OCI-LY1 (cell line): ENCODE data around the gene TNRC6A.
A peak's percentile ranks its signal among the peaks of the same experiment; 100 is the strongest.

Source experiments
- H2AFZ ChIP-seq: fragments of 200-600 bp; sonication (generic), shearing (Covaris generic); 2 replicates; pipeline ENCODE4 v1.6.0; 2014; ENCODE audit warnings: antibody characterized with exemption, mild to moderate bottlenecking, low read length
- H3F3A ChIP-seq: fragments of 200-600 bp; sonication (generic), shearing (Covaris generic); 2 replicates; pipeline ENCODE4 v1.6.0; 2014; ENCODE audit warnings: mild to moderate bottlenecking, antibody characterized with exemption, low read length, moderate library complexity; ENCODE audit not compliant: insufficient read depth
- H3K27ac ChIP-seq: fragments of 200-600 bp; sonication (generic); 2 replicates; pipeline ENCODE4 v1.5.1; 2014; ENCODE audit warnings: low read length, mixed run types, mild to moderate bottlenecking, low read depth; ENCODE audit not compliant: poor library complexity, severe bottlenecking
- H3K27me3 ChIP-seq: fragments of 200-600 bp; sonication (generic); 2 replicates; pipeline ENCODE4 v1.6.0; 2014; ENCODE audit warnings: antibody characterized with exemption, mild to moderate bottlenecking, low read length, moderate library complexity; ENCODE audit not compliant: insufficient read depth
- H3K36me3 ChIP-seq: fragments of 200-600 bp; sonication (generic); 2 replicates; pipeline ENCODE4 v1.6.1; 2014; ENCODE audit warnings: mild to moderate bottlenecking, antibody characterized with exemption, low read length, moderate library complexity, mixed read lengths; ENCODE audit not compliant: insufficient read depth
- H3K4me1 ChIP-seq: fragments of 200-600 bp; sonication (generic); 2 replicates; pipeline ENCODE4 v1.5.1; 2014; ENCODE audit warnings: mild to moderate bottlenecking, low read length, moderate library complexity; ENCODE audit not compliant: insufficient read depth, severe bottlenecking
- H3K4me2 ChIP-seq: fragments of 200-600 bp; sonication (generic), shearing (Covaris generic); 2 replicates; pipeline ENCODE4 v1.6.1; 2014; ENCODE audit warnings: low read length
- H3K4me3 ChIP-seq: fragments of 200-600 bp; sonication (generic); 2 replicates; pipeline ENCODE4 v1.5.1; 2014; ENCODE audit warnings: low read length, low read depth, mild to moderate bottlenecking, mixed read lengths; ENCODE audit not compliant: poor library complexity, severe bottlenecking
- H3K79me2 ChIP-seq: fragments of 200-600 bp; shearing (Covaris generic); 2 replicates; pipeline ENCODE4 v1.6.1; 2016; ENCODE audit warnings: mixed run types, low read length, mixed read lengths; ENCODE audit not compliant: insufficient read depth
- H3K9ac ChIP-seq: fragments of 200-600 bp; sonication (generic), shearing (Covaris generic); 2 replicates; pipeline ENCODE4 v1.6.1; 2014; ENCODE audit warnings: mild to moderate bottlenecking, low read length, mixed read lengths
- H3K9me2 ChIP-seq: fragments of 200-600 bp; sonication (generic), shearing (Covaris generic); 2 replicates; pipeline ENCODE4 v1.6.1; 2014; ENCODE audit warnings: low read depth, mild to moderate bottlenecking, low read length, mixed read lengths
- H3K9me3 ChIP-seq: fragments of 200-600 bp; shearing (Covaris generic); 2 replicates; pipeline ENCODE4 v1.6.1; 2014; ENCODE audit warnings: low read length, mixed read lengths
- H4K20me1 ChIP-seq: fragments of 200-600 bp; sonication (generic), shearing (Covaris generic); 2 replicates; pipeline ENCODE4 v1.6.0; 2016; ENCODE audit warnings: mild to moderate bottlenecking, low read length; ENCODE audit not compliant: insufficient read depth
- CTCF ChIP-seq: fragments of 200-600 bp; sonication (generic), shearing (Covaris generic); IDR thresholded peaks from 2 replicates; pipeline ENCODE4 v1.5.1; 2017; ENCODE audit warnings: mild to moderate bottlenecking, antibody characterized with exemption, low read length, moderate library complexity, mixed read lengths
- EZH2 ChIP-seq: fragments of 200-600 bp; sonication (generic), shearing (Covaris generic); IDR thresholded peaks from 2 replicates; pipeline ENCODE4 v1.8.0; 2017; ENCODE audit warnings: borderline replicate concordance, mixed run types, mild to moderate bottlenecking, antibody characterized with exemption, low read length, moderate library complexity, mixed read lengths

The TNRC6A gene

GRCh38 chr16:24729951-24730815, 732 bp downstream of the TNRC6A start:
- peak overlapping the region; percentile 82 for H3K9ac ChIP-seq
- H3K4me2 ChIP-seq, result peak overlapping the region; percentile 99
- H3K4me3 ChIP-seq, result peak overlapping the region; percentile 82
- TF ChIP-seq CTCF (no peak), EZH2 (no peak)
- H3K9me3 ChIP-seq, result no peaks in the 10 kb centered on the region
- peaks cover 24% of the 10 kb centered on the region for H3K4me1 ChIP-seq
- H3F3A ChIP-seq, result no peaks in the 10 kb centered on the region
- H4K20me1 ChIP-seq, result no peaks in the 10 kb centered on the region
- peaks cover 35% of the 10 kb centered on the region for H3K36me3 ChIP-seq
- peaks cover 56% of the 10 kb centered on the region for H3K79me2 ChIP-seq
- no peaks in the 10 kb centered on the region for H3K27me3 ChIP-seq
- H3K27ac ChIP-seq, result peak overlapping the region; percentile 69
- no peaks in the 10 kb centered on the region for H3K9me2 ChIP-seq
- H2AFZ ChIP-seq, result no peak overlapping the region

GRCh38 chr16:24730914-24731313, 1.5 kb downstream of the TNRC6A start:
- H4K20me1 ChIP-seq, result no peaks in the 10 kb centered on the region
- H3K9ac ChIP-seq, result peak overlapping the region; percentile 66
- H3K27ac ChIP-seq, result no peak overlapping the region
- no peak overlapping the region for H2AFZ ChIP-seq
- H3K36me3 ChIP-seq, result peaks cover 38% of the 10 kb centered on the region
- H3F3A ChIP-seq, result no peaks in the 10 kb centered on the region
- no peaks in the 10 kb centered on the region for H3K9me3 ChIP-seq
- H3K4me1 ChIP-seq, result peaks cover 24% of the 10 kb centered on the region
- H3K79me2 ChIP-seq, result peaks cover 63% of the 10 kb centered on the region
- peak overlapping the region; percentile 79 for H3K4me2 ChIP-seq
- H3K9me2 ChIP-seq, result no peaks in the 10 kb centered on the region
- H3K4me3 ChIP-seq, result peak overlapping the region; percentile 82
- TF ChIP-seq CTCF (no peak), EZH2 (no peak)
- no peaks in the 10 kb centered on the region for H3K27me3 ChIP-seq

GRCh38 chr16:24731722-24732419, 2.4 kb downstream of the TNRC6A start:
- Histone ChIP-seq H3K9me2 (no peaks in the 10 kb centered on the region), H3K27me3 (no peaks in the 10 kb centered on the region), H3K9me3 (no peaks in the 10 kb centered on the region), H3K4me2 (peak overlapping the region; percentile 79), H3K36me3 (peaks cover 42% of the 10 kb centered on the region), H3K4me1 (peaks cover 34% of the 10 kb centered on the region), H3K79me2 (peaks cover 73% of the 10 kb centered on the region), H2AFZ (no peak overlapping the region), H4K20me1 (no peaks in the 10 kb centered on the region), H3K4me3 (peak overlapping the region; percentile 82), H3F3A (no peaks in the 10 kb centered on the region), H3K27ac (no peak overlapping the region), H3K9ac (no peak overlapping the region)
- TF ChIP-seq EZH2 (no peak), CTCF (no peak)
